Loucy (cell line): ENCODE results near the gene MCFD2.

Source experiments
- H2AFZ ChIP-seq: fragments of 200-600 bp; sonication (generic); 2 replicates; pipeline ENCODE4 v1.6.0; 2016; ENCODE audit warnings: antibody characterized with exemption, mild to moderate bottlenecking, low read length, moderate library complexity
- H3F3A ChIP-seq: fragments of 200-600 bp; 2 replicates; pipeline ENCODE4 v1.6.0; 2016; ENCODE audit warnings: antibody characterized with exemption, low read depth, mild to moderate bottlenecking
- H3K27me3 ChIP-seq: fragments of 200-600 bp; sonication (generic); 2 replicates; pipeline ENCODE4 v1.6.1; 2014; ENCODE audit warnings: low read length, mild to moderate bottlenecking; ENCODE audit not compliant: insufficient read depth, poor library complexity, severe bottlenecking
- H3K36me3 ChIP-seq: fragments of 200-600 bp; sonication (generic); 2 replicates; pipeline ENCODE4 v1.6.1; 2016; ENCODE audit warnings: low read length; ENCODE audit not compliant: insufficient read depth
- H3K4me1 ChIP-seq: fragments of 200-600 bp; sonication (generic); 2 replicates; pipeline ENCODE4 v1.5.1; 2014; ENCODE audit warnings: low read length, mild to moderate bottlenecking; ENCODE audit not compliant: insufficient read depth, poor library complexity, severe bottlenecking
- H3K4me2 ChIP-seq: fragments of 200-600 bp; sonication (generic); 2 replicates; pipeline ENCODE4 v1.6.0; 2014; ENCODE audit warnings: antibody characterized with exemption, low read length, low read depth, mild to moderate bottlenecking; ENCODE audit not compliant: poor library complexity, severe bottlenecking
- H3K4me3 ChIP-seq: fragments of 200-600 bp; sonication (generic); 2 replicates; pipeline ENCODE4 v1.5.1; 2014; ENCODE audit warnings: low read length, mild to moderate bottlenecking, mixed read lengths; ENCODE audit not compliant: poor library complexity, severe bottlenecking
- H3K79me2 ChIP-seq: fragments of 200-600 bp; sonication (generic); 2 replicates; pipeline ENCODE4 v1.6.1; 2014; ENCODE audit warnings: low read length; ENCODE audit not compliant: insufficient read depth
- H3K9ac ChIP-seq: fragments of 200-600 bp; sonication (generic); 2 replicates; pipeline ENCODE4 v1.6.0; 2014; ENCODE audit warnings: mild to moderate bottlenecking, low read depth, low read length, moderate library complexity; ENCODE audit not compliant: poor library complexity, severe bottlenecking
- H3K9me2 ChIP-seq: fragments of 200-600 bp; sonication (generic); replicated peaks from 2 replicates; pipeline ENCODE4 v1.6.1; 2016; ENCODE audit warnings: low read depth, low read length, mixed read lengths
- H3K9me3 ChIP-seq: fragments of 200-600 bp; sonication (generic); 2 replicates; pipeline ENCODE4 v1.6.1; 2014; ENCODE audit warnings: mild to moderate bottlenecking, antibody characterized with exemption, low read length, low read depth; ENCODE audit not compliant: insufficient read depth
- H4K20me1 ChIP-seq: fragments of 200-600 bp; sonication (generic); 2 replicates; pipeline ENCODE4 v1.6.0; 2014; ENCODE audit warnings: antibody characterized with exemption, low read length, mild to moderate bottlenecking; ENCODE audit not compliant: insufficient read depth, poor library complexity, severe bottlenecking
- EZH2phosphoT487 ChIP-seq: fragments of 200-600 bp; IDR thresholded peaks from 2 replicates; pipeline ENCODE4 v1.6.1; 2018; ENCODE audit warnings: antibody characterized with exemption, mild to moderate bottlenecking, moderate library complexity, borderline replicate concordance
- TF ChIP-seq, protein P1 (sequence below): fragments of 200-600 bp; sonication (generic); conservative IDR thresholded peaks from 2 replicates; pipeline ENCODE4 v1.5.1; 2014; ENCODE audit warnings: mild to moderate bottlenecking, antibody characterized with exemption, low read length

MCFD2 gene

DNA sequence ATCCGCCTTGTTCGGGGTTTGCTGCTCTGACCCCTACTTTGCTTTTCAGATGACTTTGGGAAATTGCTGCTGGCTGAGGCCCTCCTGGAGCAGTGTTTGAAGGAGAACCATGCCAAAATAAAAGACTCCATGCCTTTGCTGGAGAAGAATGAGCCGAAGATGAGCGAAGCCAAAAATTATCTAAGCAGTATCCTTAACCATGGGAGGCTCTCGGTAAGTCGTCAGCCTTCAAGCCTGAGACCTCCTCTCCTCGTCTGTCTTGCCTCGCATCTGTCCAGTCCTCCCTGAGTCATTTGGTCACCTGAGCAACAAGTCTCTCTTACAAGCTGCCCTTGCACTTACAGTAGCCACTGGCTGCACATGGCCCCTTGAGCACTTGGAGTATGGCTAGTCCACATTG is 34.7 kb upstream of the MCFD2 start:
- peaks cover 44% of the 10 kb centered on the region for H3K79me2 ChIP-seq
- peaks cover 15% of the 10 kb centered on the region for H3K4me1 ChIP-seq
- H3K9ac ChIP-seq: no peak overlapping the region
- H3K9me3 ChIP-seq: no peaks in the 10 kb centered on the region
- no peaks in the 10 kb centered on the region for H3F3A ChIP-seq
- no peaks in the 10 kb centered on the region for H3K27me3 ChIP-seq
- H3K4me3 ChIP-seq: no peak overlapping the region
- TF ChIP-seq, protein P1, sequence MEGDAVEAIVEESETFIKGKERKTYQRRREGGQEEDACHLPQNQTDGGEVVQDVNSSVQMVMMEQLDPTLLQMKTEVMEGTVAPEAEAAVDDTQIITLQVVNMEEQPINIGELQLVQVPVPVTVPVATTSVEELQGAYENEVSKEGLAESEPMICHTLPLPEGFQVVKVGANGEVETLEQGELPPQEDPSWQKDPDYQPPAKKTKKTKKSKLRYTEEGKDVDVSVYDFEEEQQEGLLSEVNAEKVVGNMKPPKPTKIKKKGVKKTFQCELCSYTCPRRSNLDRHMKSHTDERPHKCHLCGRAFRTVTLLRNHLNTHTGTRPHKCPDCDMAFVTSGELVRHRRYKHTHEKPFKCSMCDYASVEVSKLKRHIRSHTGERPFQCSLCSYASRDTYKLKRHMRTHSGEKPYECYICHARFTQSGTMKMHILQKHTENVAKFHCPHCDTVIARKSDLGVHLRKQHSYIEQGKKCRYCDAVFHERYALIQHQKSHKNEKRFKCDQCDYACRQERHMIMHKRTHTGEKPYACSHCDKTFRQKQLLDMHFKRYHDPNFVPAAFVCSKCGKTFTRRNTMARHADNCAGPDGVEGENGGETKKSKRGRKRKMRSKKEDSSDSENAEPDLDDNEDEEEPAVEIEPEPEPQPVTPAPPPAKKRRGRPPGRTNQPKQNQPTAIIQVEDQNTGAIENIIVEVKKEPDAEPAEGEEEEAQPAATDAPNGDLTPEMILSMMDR: no peak
- TF ChIP-seq EZH2phosphoT487: no peak
- H2AFZ ChIP-seq: no peak overlapping the region
- H3K9me2 ChIP-seq: no peaks in the 10 kb centered on the region
- no peak overlapping the region for H3K4me2 ChIP-seq
- no peaks in the 10 kb centered on the region for H4K20me1 ChIP-seq
- H3K36me3 ChIP-seq: peaks cover 36% of the 10 kb centered on the region

DNA sequence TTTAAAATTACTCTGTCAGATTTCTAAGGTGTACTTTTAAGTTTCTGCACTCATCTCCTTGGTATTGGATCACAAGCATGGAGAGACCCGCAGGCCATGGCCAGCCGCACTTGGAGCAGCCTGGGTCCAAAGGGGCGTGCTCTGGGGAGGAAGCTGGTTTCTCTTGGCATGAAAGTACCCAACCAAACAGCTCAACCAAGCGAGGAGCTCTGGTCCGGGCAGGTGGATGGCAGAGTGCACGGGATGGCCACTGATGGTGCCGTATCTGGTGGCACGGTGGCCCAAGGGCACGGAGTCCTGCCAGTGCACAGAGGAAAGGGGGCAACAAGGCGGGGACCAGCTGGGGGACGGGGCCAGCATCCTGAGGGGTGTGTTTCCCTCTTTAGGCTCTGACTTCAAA is 32.2 kb upstream of the MCFD2 start:
- peaks cover 23% of the 10 kb centered on the region for H3K36me3 ChIP-seq
- H3K4me3 ChIP-seq: no peak overlapping the region
- H3K4me2 ChIP-seq: no peak overlapping the region
- peaks cover 67% of the 10 kb centered on the region for H3K79me2 ChIP-seq
- TF ChIP-seq, protein P1: no peak
- TF ChIP-seq EZH2phosphoT487: no peak
- H3K9me2 ChIP-seq: no peaks in the 10 kb centered on the region
- H4K20me1 ChIP-seq: no peaks in the 10 kb centered on the region
- no peak overlapping the region for H2AFZ ChIP-seq
- no peak overlapping the region for H3K9ac ChIP-seq
- H3F3A ChIP-seq: no peaks in the 10 kb centered on the region
- no peaks in the 10 kb centered on the region for H3K9me3 ChIP-seq
- no peaks in the 10 kb centered on the region for H3K27me3 ChIP-seq
- peaks cover 35% of the 10 kb centered on the region for H3K4me1 ChIP-seq

DNA sequence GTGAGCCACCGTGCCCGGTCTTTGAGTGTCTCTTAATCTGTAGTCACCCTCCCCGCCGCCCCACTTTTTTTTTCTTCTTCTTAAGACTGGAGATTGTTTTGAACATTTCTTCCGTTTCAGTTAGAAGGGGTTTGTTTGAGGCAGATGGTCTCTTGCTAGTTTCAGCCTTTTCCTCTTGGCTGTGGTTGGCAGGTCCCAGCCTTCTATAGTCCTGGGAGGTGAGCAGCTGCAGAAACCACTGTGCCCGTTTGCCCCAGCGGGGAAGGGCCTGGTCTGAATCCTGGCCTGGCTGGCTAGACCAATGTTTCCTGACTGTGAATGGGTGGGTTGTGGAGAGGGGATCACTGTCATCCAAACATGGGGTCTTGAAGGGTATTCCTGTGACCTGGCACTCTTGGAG is 30.1 kb upstream of the MCFD2 start:
- no peaks in the 10 kb centered on the region for H3K27me3 ChIP-seq
- H4K20me1 ChIP-seq: no peaks in the 10 kb centered on the region
- peak overlapping the region; percentile 99 for H3K4me2 ChIP-seq
- no peak for TF ChIP-seq EZH2phosphoT487
- TF ChIP-seq, protein P1: no peak
- peak overlapping the region; percentile 42 for H3K4me3 ChIP-seq
- H2AFZ ChIP-seq: no peak overlapping the region
- no peaks in the 10 kb centered on the region for H3K9me3 ChIP-seq
- no peaks in the 10 kb centered on the region for H3F3A ChIP-seq
- H3K4me1 ChIP-seq: peaks cover 46% of the 10 kb centered on the region
- H3K9ac ChIP-seq: peak overlapping the region; percentile 47
- H3K9me2 ChIP-seq: no peaks in the 10 kb centered on the region
- H3K36me3 ChIP-seq: peaks cover 4% of the 10 kb centered on the region; the same call in 1 of the 2 replicates
- peaks cover 80% of the 10 kb centered on the region for H3K79me2 ChIP-seq
